Thoracic aorta endothelial cell (primary cell): Measurements from ENCODE around the gene MPPE1. TPM values are rescaled to one million over a fixed set of nuclear protein-coding genes. Genes with fewer than 3 reads are reported as not detected.

Experiments used
- total RNA-seq: library from RNA; depleted of rRNA; stranded (reverse); fragments of >200 nt; gene quantifications from 2 replicates; pipeline ENCODE4 v1.2.3, GENCODE V29; 2012

MPPE1 gene
- 17.6 TPM in 2 replicates for total RNA-seq

GRCh38 chr18:11908182-11909060 lies at the start of gene MPPE1:
Gene MPPE1 (minus strand): TSS chr18:11908317. CDS start chr18:11897264, 11,053 bp downstream.

DNA sequence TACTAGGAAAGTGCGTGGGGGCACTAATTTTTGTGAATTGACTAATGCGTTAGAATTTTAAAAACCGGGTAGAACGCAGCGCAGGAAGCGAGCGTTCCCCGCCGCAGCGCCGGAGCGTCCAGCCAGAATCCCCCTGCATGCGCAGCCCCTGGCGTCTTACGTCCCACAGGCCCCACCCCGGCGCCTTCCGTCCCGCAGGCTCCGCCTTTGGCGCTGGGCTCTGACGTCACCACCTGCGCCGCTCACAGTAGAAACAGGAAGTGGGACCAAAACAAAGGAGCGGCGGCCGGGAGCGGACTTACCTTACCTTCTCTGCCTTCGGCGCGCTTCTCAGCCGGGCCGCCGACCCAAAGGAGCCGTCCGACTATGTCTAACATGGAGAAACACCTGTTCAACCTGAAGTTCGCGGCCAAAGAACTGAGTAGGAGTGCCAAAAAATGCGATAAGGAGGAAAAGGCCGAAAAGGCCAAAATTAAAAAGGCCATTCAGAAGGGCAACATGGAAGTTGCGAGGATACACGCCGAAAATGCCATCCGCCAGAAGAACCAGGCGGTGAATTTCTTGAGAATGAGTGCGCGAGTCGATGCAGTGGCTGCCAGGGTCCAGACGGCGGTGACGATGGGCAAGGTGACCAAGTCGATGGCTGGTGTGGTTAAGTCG lies 56.8 kb downstream of the MPPE1 start, which contains the start of gene CHMP1B:
Gene CHMP1B (plus strand): TSS at position 268 of the 660 bp plus-strand sequence. CDS start 99 bp downstream, at position 367.

Other genes starting within 250 kb of the MPPE1 start
- 0.66 and 3.5 TPM in 2 replicates for gene GNAL, start 219.1 kb downstream of the MPPE1 start, total RNA-seq
- 43.7 and 44.4 TPM in 2 replicates for gene CHMP1B, start 56.9 kb downstream of the MPPE1 start, total RNA-seq
- 6.5 and 8.8 TPM in 2 replicates for gene IMPA2, start 73.2 kb upstream of the MPPE1 start, total RNA-seq
- gene ANKRD62, start 185.5 kb upstream of the MPPE1 start, total RNA-seq, result not detected in 2 replicates